GM21717 (cell line): ENCODE measurements around the gene ARHGAP15.
"Not testable (repeated sequence)": the region's sequence is repeated elsewhere in the genome, so short reads cannot be mapped to it uniquely, and the experiment has no call there.

ENCODE experiments used
- ATAC-seq: cut with Tn5 transposase; IDR thresholded peaks from one replicate; pipeline ENCODE4 v1.9.1; 2021; ENCODE audit warnings: mild to moderate bottlenecking, moderate library complexity; ENCODE audit not compliant: unreplicated experiment

The ARHGAP15 gene

DNA sequence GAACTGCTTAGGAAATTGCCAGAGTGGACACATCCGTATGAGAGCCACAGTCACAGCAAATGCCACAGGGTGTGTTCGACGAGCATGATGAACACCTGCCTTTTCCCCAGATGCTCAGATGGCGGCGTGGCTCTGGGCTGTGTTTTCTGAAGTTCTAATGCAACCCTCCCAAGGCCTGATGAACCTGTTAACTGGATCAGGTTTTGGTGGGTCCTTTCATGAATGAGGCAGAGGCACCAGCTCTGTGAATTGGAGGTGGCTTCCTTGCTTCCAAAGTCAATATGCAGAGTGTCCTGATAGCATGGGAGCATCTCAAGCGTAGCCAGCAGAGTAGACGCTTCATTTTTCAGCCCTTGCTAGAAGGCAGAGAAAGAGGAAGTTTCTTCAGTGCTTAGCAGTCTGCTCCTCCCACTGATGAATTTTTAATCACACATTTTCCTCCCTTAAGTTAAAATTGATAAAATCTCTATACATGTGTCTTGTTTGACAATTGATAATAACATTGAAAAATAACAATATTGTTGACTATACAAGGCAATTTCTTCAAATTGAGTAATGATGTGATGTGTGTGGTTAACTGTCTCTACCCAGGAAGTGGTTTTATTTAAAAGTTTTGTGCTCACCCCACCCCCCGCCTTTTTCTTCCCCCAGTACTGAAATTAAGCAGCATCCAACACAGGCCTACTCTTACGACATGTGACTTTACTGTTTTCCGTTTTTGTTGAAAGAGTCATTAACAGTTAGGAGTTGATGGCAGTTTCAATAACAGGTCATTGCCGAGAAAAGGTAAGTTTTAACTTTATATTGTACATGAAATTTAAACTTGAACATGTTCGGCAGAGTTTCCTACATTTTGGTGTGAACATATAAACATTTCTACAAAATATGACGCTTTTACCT lies at the start of gene ARHGAP15:
ARHGAP15 (plus strand) TSS at position 739 of the 900 bp plus-strand sequence.
- ATAC-seq, result peak; percentile 94

DNA sequence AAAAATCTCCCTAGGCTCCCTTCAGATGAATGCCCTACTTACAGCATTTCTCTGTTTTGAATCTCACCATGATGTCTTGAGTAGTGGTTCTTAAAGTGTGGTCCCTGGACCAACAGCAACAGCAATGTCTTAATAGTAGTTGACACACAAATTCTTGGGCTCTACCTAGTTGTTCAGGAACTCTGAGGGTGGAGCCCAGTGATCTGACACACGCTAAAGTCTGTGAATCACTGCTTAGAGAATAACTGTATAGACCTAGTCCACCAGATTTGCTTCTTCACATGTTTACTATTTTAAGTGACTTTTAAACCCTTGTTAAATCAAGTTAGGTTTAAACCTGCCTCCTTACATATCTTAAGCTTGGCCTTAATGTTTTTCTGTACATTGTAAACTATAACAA lies 47.6 kb upstream of the ARHGAP15 start:
- no peak for ATAC-seq

GRCh38 chr2:143083636-143084035 lies 45.6 kb upstream of the ARHGAP15 start:
- peak; percentile 66 for ATAC-seq

DNA sequence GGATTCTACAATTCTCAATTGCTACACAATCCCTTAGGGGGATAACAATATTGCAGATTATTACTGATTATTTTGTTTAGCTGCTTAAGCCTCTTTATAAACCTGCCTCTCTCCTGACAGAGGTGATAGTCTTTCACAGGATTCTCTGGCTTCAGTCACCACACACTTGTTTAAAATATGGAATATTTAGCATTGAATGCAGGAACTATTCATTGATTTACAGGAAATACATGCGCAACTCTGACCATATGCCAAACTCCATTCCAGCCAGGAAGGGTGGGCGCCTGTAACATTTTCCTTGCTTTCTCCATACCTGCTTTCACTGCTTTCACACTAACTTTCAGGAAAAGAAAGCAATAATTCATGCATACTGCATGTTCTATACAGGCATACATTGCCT lies 44.8 kb upstream of the ARHGAP15 start:
- ATAC-seq, result no peak

DNA sequence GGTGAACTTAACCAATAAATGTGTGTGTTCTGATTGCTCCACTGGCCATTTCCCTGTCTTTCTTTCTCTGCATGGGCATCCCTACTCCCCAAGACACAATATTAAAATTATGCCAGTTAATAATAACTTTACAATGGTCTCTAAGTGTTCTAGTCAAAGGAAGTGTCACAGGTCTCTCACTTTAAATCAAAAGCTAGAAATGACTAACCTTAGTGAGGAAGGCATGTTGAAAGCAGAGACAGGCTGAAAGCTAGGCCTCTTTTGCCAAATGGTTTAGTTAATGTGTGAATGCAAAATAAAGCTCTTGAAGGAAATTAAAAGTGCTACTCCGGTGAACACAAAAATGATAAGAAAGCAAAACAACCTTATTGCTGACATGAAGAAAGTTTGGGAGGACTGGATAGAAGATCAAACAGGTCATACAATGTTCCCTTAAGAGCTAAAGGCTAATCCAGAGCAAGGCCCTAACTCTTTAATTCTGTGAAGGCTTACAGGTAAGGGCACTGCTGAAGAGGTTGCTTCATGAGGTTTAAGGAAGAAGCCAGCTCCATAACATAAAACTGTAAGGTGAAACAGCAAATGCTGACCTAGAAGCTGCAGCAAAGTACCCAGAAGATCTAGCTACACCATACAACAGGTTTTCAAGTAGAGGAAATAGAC lies 44.0 kb upstream of the ARHGAP15 start:
- peak; percentile 54 for ATAC-seq

- no peak for ATAC-seq
Observed at GRCh38 chr2:143087033-143087432, 42.2 kb upstream of the ARHGAP15 start.

GRCh38 chr2:143088388-143088787 lies 40.8 kb upstream of the ARHGAP15 start:
- no peak for ATAC-seq

DNA sequence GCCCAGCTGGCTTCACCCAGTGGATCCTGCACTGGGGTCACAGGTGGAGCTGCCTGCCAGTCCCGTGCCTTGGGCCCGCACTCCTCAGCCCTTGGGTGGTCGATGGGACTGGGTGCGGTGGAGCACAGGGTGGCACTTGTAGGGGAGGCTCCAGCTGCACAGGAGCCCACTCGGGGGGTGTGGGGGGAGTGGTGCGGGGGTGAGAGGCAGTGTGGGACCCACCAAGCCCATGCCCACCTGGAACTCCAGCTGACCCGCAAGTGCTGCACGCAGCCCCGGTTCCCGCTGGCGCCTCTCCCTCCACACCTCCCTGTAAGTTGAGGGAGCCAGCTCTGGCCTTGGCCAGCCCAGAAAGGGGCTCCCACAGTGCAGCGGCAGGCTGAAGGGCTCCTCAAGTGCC lies 39.7 kb upstream of the ARHGAP15 start:
- not testable (repeated sequence) for ATAC-seq

DNA sequence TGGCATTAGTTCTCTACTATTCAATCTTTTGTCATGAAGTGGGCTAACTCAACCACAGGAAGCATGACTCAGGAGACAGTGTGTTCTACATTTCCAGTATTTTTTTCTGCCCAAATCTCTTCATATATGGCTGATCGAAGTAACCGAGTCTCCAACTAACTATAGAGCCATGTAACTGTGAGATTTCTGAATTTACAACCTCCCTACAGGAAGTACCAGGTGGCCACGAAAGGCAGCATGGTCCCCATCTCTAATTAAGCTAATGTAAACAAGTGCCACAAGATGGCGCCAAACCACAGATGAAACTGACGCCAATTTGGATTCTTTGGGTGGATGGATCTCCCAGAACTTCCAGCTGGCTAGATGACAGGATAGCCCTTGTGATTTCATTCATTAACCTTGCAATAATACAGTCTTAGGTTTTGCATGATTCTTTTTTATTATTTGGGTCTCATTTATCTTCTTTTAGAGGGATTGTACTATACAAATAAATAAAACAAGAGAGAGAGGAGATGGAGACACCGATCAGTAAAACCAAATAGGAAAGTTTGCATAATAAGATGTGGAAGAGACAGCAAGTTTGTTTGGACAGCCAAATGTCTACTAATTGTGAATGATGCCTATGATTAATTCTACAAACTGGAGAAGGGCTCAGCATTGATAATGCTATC lies 18.3 kb upstream of the ARHGAP15 start:
- ATAC-seq, result peak; percentile 89

DNA sequence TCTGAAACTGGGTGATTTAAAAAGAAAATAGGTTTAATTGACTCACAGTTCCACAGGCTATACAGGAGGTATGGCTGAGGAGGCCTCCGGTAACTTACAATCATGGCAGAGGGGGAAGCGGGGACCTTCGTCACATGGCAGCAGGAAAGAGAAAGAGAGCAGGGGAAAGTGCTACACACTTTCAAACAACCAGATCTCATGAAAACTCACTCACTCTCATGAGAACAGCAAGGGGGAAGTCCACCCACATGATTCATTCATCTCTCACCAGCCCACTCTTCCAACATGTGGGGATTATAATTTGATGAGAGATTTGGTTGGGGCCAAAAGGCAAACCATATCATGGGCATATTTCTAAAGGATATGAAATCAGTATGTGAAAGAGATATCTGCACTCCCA lies 12.0 kb upstream of the ARHGAP15 start:
- no peak for ATAC-seq

- ATAC-seq, result peak; percentile 55
Observed at GRCh38 chr2:143121079-143121478, 8.1 kb upstream of the ARHGAP15 start.

DNA sequence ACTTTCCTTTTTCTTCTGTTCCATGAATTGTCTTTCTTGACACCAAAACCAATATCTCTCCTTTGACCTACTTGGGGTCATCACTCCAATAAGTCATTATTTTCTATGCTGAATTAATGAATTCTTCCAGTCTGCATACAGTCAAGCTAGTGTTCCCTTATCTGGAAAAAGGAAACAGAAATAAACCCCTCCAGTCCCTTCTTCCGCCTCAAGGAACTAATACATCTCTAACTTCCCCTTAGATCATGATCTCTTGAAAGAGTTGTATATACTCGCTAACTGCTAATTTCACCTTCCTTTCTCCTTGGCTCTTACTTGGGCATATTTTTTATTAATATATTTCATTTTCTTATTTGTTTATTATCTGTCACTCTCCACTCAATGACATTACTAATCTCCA lies 7.3 kb upstream of the ARHGAP15 start:
- ATAC-seq, result no peak

DNA sequence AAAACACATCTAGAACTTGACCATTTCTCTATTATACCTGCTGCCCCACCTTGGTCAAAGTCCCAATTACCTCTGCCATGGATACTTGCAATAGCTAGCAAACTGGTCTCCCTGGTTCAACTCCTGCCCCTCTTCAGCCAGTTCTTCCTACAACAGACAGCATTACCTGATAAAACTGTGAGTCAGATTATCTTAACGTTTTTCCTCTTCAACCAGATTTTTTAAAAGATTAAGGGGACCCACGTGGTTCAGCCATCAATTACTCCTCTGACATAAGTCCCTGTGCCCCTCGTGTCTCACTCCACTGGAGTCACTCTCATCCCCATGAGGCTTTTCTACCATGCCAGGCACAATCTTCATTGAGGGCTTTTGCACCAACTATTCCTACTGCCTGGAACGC lies 5.3 kb upstream of the ARHGAP15 start:
- ATAC-seq, result no peak

GRCh38 chr2:143124445-143124844 lies 4.8 kb upstream of the ARHGAP15 start:
- ATAC-seq, result no peak

DNA sequence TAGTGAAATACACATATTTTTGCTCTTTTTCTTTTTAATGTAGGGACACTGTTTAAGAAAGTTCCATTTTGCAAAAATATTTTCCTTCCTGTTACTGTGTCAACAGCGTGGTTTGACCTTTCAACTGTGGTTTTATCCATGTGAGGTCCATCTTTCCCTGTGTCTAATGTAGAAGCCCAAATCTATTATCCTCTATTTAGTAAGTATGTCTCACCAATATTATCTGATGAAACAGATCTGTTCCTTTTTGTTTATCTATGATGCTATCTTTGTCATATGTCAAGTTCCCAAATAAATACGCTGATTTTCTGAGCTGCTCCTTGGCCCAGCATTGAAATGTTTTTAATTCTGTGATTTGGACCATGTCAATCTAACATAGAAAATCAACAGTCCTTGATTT lies 3.5 kb upstream of the ARHGAP15 start:
- ATAC-seq, result no peak

DNA sequence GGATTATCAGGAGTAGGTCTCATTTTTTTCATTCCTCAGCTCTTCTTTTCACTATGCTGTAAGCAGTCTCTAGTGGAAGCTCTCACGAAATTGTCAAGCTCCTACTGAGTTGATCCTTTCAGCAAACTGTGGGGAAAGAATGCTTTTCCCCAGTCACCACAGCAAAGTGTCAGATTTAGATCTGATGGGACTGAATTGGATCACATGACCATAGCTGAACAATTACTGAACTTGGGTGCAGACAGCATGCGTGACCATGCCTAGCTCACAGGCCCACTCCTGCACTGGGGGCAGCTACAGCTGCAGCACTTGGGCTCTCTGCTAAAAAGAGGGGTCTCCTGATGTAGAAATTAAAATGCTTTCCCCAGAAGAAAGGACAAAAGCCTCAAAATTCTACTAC lies 3.1 kb downstream of the ARHGAP15 start:
- no peak for ATAC-seq

- no peak for ATAC-seq
Observed at GRCh38 chr2:143133783-143134182, 4.6 kb downstream of the ARHGAP15 start.

DNA sequence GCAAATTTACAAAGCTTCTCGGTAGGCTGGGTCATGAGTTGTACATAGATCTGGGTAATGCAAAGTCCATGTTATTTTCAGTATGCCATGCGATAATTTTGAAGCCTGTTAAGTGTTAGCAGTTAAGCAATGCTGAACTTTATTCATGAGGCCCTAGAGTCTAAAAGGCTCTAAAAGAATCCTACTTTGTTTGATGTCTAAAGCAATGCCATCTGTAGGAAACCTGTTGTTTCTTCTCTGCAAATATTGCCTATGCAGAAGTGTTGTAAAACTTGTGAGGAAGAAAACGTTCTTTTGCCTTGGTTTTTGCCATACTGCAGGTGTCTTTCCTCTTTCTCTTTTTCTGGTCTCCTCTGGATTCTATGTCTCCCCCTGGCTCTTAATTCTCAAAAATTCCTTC lies 9.1 kb downstream of the ARHGAP15 start:
- ATAC-seq, result no peak

GRCh38 chr2:143139835-143140393 lies 10.7 kb downstream of the ARHGAP15 start:
- ATAC-seq, result no peak

DNA sequence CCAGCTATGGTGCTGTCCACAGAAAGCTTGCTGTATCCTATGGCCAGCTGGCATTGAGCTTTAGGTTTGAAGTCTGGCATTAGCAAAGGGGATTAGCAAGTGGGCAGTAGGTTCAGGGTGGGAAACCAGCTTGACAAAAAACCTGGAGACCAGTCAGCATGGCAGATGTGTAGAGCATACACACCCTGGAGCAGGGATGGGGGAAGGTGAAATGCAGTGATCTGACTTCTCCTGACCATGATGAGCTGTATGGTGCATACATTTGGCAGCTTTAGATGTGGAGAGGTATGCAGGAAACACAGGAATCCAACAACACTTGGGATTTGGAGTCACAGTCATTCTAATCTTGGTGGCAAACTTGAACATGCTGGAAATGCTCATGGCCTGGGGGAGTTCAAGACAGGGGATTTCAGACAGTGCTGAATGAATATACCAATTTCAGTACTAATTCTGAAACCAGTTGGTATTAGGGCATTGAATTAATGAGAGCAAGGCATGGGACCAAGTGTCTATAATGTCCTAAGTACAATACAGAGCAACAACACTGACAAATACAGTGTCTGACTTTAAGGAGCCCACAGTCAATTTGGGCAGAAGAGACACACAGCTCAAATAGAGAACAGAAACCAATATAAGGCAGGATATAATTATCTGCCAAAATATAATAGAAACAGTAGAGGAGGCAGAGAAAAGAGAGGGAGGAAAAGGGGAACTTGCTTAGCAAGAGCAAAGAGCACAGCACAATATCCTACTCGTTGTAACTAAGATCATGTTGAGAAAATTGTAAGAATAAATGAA lies 11.8 kb downstream of the ARHGAP15 start:
- ATAC-seq, result peak; percentile 86

DNA sequence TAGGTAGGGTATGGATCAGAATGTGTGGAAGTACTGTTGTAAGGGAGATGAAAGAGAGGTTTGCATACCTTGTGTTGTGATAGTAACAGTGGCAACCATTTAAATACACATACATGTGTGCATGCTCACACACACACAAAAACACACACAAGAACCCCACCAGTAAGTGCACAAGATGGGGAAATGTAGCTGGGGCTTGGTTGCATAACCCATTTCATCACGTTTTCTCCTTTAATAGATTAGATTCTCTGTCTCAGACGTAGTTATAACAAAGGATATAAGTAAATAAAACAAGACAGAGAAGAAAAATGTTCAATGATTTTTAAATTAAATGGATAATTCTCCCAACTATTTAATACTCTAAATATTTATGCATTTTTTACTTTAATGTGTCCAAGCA lies 13.4 kb downstream of the ARHGAP15 start:
- ATAC-seq, result no peak
